VCaP (cell line): Measurements from ENCODE around the gene KCND2.

Source experiments
- H3K27ac ChIP-seq: fragments of 450-650 bp; 2 replicates; pipeline ENCODE4 v1.5.1; 2017
- TF ChIP-seq, protein P1 (sequence below): fragments of 450-650 bp; conservative IDR thresholded peaks from 2 replicates; pipeline ENCODE4 v1.5.1; 2017; ENCODE audit warnings: mild to moderate bottlenecking, moderate library complexity

Gene KCND2

GRCh38 chr7:120586571-120586970 lies 313.6 kb downstream of the KCND2 start:
- no peak overlapping the region for H3K27ac ChIP-seq
- TF ChIP-seq, protein P1, sequence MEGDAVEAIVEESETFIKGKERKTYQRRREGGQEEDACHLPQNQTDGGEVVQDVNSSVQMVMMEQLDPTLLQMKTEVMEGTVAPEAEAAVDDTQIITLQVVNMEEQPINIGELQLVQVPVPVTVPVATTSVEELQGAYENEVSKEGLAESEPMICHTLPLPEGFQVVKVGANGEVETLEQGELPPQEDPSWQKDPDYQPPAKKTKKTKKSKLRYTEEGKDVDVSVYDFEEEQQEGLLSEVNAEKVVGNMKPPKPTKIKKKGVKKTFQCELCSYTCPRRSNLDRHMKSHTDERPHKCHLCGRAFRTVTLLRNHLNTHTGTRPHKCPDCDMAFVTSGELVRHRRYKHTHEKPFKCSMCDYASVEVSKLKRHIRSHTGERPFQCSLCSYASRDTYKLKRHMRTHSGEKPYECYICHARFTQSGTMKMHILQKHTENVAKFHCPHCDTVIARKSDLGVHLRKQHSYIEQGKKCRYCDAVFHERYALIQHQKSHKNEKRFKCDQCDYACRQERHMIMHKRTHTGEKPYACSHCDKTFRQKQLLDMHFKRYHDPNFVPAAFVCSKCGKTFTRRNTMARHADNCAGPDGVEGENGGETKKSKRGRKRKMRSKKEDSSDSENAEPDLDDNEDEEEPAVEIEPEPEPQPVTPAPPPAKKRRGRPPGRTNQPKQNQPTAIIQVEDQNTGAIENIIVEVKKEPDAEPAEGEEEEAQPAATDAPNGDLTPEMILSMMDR: no peak

GRCh38 chr7:120587243-120587642 lies 314.3 kb downstream of the KCND2 start:
- TF ChIP-seq, protein P1: no peak
- H3K27ac ChIP-seq: no peak overlapping the region

GRCh38 chr7:120588416-120588815 lies 315.4 kb downstream of the KCND2 start:
- TF ChIP-seq, protein P1: no peak
- H3K27ac ChIP-seq: no peak overlapping the region

DNA sequence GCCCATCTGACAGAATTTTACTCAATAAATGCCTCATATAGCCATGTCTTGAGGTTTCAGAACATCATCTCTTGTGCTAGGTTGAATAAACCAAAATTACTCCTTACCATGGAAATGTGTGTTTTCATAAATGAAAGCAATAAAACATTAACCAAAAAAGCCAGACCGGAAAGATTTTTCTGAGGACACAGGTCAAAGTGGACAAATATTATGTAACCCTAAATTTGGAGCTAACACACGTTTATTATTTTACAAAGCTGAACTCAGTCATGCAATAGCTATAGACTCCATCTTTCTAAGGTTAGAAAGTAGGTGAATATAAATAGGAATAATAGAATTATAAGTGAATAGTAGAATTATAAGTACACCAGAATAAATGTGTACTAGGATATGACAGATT lies 315.9 kb downstream of the KCND2 start:
- TF ChIP-seq, protein P1: no peak
- no peak overlapping the region for H3K27ac ChIP-seq

- no peak overlapping the region for H3K27ac ChIP-seq
- TF ChIP-seq, protein P1: no peak
These were observed 327.6 kb downstream of the KCND2 start for GRCh38 chr7:120600607-120601006.

DNA sequence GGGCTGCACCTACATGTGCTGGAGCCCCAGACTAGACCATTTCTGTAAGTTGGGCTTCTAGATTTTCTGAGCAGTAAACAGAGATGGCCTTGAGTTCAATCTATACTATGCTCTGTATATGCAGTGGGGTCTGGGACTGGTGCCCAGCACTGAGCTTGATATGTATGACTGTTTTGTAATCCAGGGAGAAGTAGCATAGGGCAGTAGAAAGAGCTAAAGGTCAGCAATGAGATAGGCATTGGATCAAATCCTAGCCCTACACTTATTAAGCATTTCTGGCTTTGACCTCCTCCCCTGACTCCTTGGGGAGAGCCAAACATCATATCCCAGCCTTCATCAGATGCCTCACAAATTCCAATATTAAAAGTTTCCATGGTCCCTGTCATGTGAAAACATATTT lies 330.4 kb downstream of the KCND2 start:
- TF ChIP-seq, protein P1: no peak
- no peak overlapping the region for H3K27ac ChIP-seq

DNA sequence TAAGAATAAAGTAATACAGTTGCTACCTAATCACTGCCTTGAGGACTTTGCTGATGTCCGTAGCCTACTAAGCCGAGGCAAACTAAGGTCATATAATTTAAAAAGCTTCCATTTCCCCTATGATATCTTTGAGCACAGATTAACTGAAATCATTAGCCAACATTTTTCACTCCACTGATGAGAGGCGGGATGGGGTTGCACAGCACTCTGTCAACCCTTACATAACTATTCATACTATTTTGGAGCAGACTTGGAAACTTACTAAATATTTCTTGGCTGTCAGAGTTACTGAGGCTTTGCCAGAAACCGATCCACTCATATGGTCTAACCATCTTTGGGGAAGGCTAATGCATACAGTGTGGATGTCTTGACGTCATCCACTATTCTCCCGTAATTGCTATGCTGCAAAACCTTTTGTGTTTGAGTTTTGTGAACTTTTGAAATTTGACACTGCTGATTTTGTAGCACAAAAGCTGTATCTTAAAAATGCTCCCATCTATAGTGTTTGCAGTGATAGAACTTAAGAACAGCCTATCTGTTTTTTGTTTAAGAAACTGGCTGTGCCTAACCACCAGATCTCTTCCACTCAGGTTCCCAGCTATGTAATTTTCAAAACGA lies 336.3 kb downstream of the KCND2 start:
- TF ChIP-seq, protein P1: no peak
- H3K27ac ChIP-seq: no peak overlapping the region
